Measurements from ENCODE around the gene ADCY9.

- TF ChIP-seq POLR2A (IDR thresholded peaks at IDR 0.05; ENCODE audit: low read length): no peak
- no peak for TF ChIP-seq GATA1 (IDR thresholded peaks at IDR 0.05; ENCODE audit: low read depth, low read length)
Observed at GRCh38 chr16:3999479-4000325, 116.5 kb downstream of the ADCY9 start.

Data from erythroblast (primary cell).